NT2/D1 (cell line): ENCODE data around the gene SLC15A3.

Source experiments
- SUZ12 ChIP-seq: IDR thresholded peaks from 2 replicates; pipeline ENCODE4 v1.6.1; 2011; ENCODE audit not compliant: insufficient read length, insufficient read depth; ENCODE audit errors: extremely low read depth
- YY1 ChIP-seq: IDR thresholded peaks from 2 replicates; pipeline ENCODE4 v1.6.1; 2011; ENCODE audit not compliant: insufficient read length, insufficient read depth
- ZNF274 ChIP-seq: IDR thresholded peaks from 2 replicates; pipeline ENCODE4 v1.6.1; 2011; ENCODE audit warnings: mild to moderate bottlenecking, low read depth, low read length

DNA sequence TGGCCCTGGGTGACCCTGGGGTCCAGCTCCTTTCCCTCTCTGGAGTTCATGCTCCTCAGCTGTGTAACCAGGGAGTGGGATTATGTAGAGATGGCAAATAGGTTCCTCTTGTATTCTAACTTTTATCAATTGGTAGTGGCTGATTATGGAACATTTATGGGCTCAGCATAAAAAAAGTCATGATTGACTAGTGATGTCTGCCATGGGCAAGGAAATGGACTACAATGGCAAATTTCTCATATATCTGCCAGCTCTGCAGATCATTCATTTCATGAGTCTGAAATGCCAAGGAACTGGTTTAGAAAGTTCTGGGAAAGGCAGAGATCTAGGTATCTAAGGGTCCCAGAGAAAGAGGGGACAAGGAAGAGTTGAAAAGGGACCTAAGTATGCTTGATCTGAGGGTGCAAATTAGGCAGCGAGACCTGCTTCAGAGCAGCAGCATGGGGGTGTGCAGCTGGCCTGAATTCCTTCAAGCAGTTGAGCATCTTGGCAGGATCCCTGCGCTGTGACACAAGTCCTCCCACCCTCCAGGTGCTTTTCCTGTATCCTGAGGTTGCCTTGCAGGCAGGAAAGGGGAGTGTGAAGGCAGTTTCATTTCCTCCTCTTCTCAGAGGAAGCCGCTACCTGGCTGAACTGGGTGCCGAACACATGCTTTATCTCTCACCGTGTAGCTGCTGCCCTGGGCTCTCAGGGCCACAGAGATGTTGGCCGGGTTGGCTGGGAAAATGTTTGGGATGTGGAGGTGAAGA lies 10.4 kb downstream of the SLC15A3 start:
- TF ChIP-seq SUZ12, result no peak
- TF ChIP-seq YY1, result no peak
- no peak for TF ChIP-seq ZNF274
